GM23248 (cell line): ENCODE measurements around the gene SOBP. TPM values are rescaled to one million over a fixed set of nuclear protein-coding genes. Genes with fewer than 3 reads are reported as not detected.
"Not testable (repeated sequence)": the region's sequence is repeated elsewhere in the genome, so short reads cannot be mapped to it uniquely, and the experiment has no call there.

Experiments used
- DNase-seq: peaks from one replicate; pipeline ENCODE4 v3.0.0-alpha.2; 2015
- H2AFZ ChIP-seq: fragments of 200-600 bp; sonication (generic); 2 replicates; pipeline ENCODE4 v1.6.1; 2016; ENCODE audit warnings: antibody characterized with exemption
- H3F3A ChIP-seq: fragments of 200-600 bp; sonication (generic); 2 replicates; pipeline ENCODE4 v1.6.1; 2016; ENCODE audit warnings: mild to moderate bottlenecking, antibody characterized with exemption, mixed run types; ENCODE audit not compliant: insufficient read depth
- H3K27ac ChIP-seq: fragments of 200-600 bp; sonication (generic); 2 replicates; pipeline ENCODE4 v1.5.1; 2016; ENCODE audit warnings: mild to moderate bottlenecking
- H3K27me3 ChIP-seq: fragments of 200-600 bp; sonication (generic); replicated peaks from 2 replicates; pipeline ENCODE4 v1.6.1; 2016; ENCODE audit warnings: mild to moderate bottlenecking; ENCODE audit not compliant: insufficient read depth
- H3K36me3 ChIP-seq: fragments of 200-600 bp; sonication (generic); 2 replicates; pipeline ENCODE4 v1.6.1; 2016; ENCODE audit warnings: low read depth, mild to moderate bottlenecking
- H3K4me1 ChIP-seq: fragments of 200-600 bp; sonication (generic); 2 replicates; pipeline ENCODE4 v1.6.1; 2016; ENCODE audit warnings: mild to moderate bottlenecking; ENCODE audit not compliant: insufficient read depth
- H3K4me2 ChIP-seq: fragments of 200-600 bp; sonication (generic); one replicate; pipeline ENCODE4 v1.6.1; 2016; ENCODE audit warnings: mild to moderate bottlenecking; ENCODE audit not compliant: unreplicated experiment
- H3K4me3 ChIP-seq: fragments of 200-600 bp; sonication (generic); 2 replicates; pipeline ENCODE4 v1.5.1; 2016; ENCODE audit warnings: mild to moderate bottlenecking
- H3K79me2 ChIP-seq: fragments of 200-600 bp; sonication (generic); 2 replicates; pipeline ENCODE4 v1.6.1; 2016; ENCODE audit warnings: mild to moderate bottlenecking; ENCODE audit not compliant: insufficient read depth
- H3K9ac ChIP-seq: fragments of 200-600 bp; sonication (generic); 2 replicates; pipeline ENCODE4 v1.6.1; 2016; ENCODE audit warnings: mild to moderate bottlenecking
- H3K9me2 ChIP-seq: fragments of 200-600 bp; sonication (generic); 2 replicates; pipeline ENCODE4 v1.6.1; 2016; ENCODE audit warnings: mixed run types, mild to moderate bottlenecking, moderate library complexity; ENCODE audit not compliant: insufficient read depth
- H3K9me3 ChIP-seq: fragments of 200-600 bp; sonication (generic); one replicate; pipeline ENCODE4 v1.6.1; 2017; ENCODE audit warnings: low read depth
- H4K20me1 ChIP-seq: fragments of 200-600 bp; sonication (generic); 2 replicates; pipeline ENCODE4 v1.6.0; 2016; ENCODE audit not compliant: insufficient read depth
- EZH2 ChIP-seq: fragments of 200-600 bp; sonication (generic); IDR thresholded peaks from 2 replicates; pipeline ENCODE4 v1.6.1; 2018; ENCODE audit warnings: antibody characterized with exemption, mild to moderate bottlenecking; ENCODE audit not compliant: insufficient read depth, poor library complexity, severe bottlenecking
- EZH2phosphoT487 ChIP-seq: fragments of 200-600 bp; sonication (generic); IDR thresholded peaks from 2 replicates; pipeline ENCODE4 v1.6.1; 2018; ENCODE audit warnings: antibody characterized with exemption, moderate library complexity, mild to moderate bottlenecking, low read depth; ENCODE audit not compliant: insufficient read depth
- WGBS, 2 experiments: methylation state at CpG; one replicate each; pipeline ENCODE4 v1.1.6; 2015 to 2017; ENCODE audit warnings: low lambda C conversion rate in 2 of 2, low coverage in 1 of 2; ENCODE audit errors: missing lambda C conversion rate in 2 of 2; 5-methylcytosine and 5-hydroxymethylcytosine counted together
- in situ Hi-C: fragments of 300-500 bp; cut with MboI; formaldehyde crosslinking; loops from 2 replicates; pipeline ENCODE4 v1.15.0; 2020
- polyA plus RNA-seq: library from polyadenylated mRNA; unstranded; fragments of >200 nt; fragmentation: Nextera tagmentation; extraction: Ambion mirVana; gene quantifications from 2 replicates; pipeline ENCODE4 v1.2.1, GENCODE V29; 2016
- total RNA-seq: library from RNA; depleted of rRNA; stranded (reverse); fragments of >200 nt; shearing (Covaris generic); gene quantifications from 2 replicates; pipeline ENCODE4 v1.2.3, GENCODE V29; 2014

The SOBP gene
- total and polyA plus RNA-seq, 2 experiments from 2014 or later: 0.38 to 0.97 TPM

GRCh38 chr6:107466062-107466461 is 23.9 kb upstream of the SOBP start:
- no peak overlapping the region for H2AFZ ChIP-seq
- H3K4me3 ChIP-seq: no peak overlapping the region
- in situ Hi-C loops: no loop called here
- WGBS, 2 experiments: 90 to 94% methylated on average over 1 of the region's 1 CpG
- no peaks in the 10 kb centered on the region for H4K20me1 ChIP-seq
- H3K79me2 ChIP-seq: no peaks in the 10 kb centered on the region
- no peak overlapping the region for H3K4me2 ChIP-seq
- H3K9me2 ChIP-seq: no peaks in the 10 kb centered on the region
- no peaks in the 10 kb centered on the region for H3F3A ChIP-seq
- H3K9me3 ChIP-seq: no peaks in the 10 kb centered on the region
- no peak overlapping the region for H3K27ac ChIP-seq
- no peak overlapping the region for H3K9ac ChIP-seq
- DNase-seq: no peak
- no peaks in the 10 kb centered on the region for H3K27me3 ChIP-seq
- H3K36me3 ChIP-seq: no peaks in the 10 kb centered on the region
- no peak for TF ChIP-seq EZH2
- TF ChIP-seq EZH2phosphoT487: no peak
- H3K4me1 ChIP-seq: no peaks in the 10 kb centered on the region

- 38 to 50% methylated on average over 1 of the region's 1 CpG for WGBS, 2 experiments
- H3K9me2 ChIP-seq: no peaks in the 10 kb centered on the region
- H4K20me1 ChIP-seq: no peaks in the 10 kb centered on the region
- no peak overlapping the region for H3K4me3 ChIP-seq
- no peak overlapping the region for H3K9ac ChIP-seq
- H3K27ac ChIP-seq: no peak overlapping the region
- in situ Hi-C loops: no loop called here
- H2AFZ ChIP-seq: no peak overlapping the region
- no peaks in the 10 kb centered on the region for H3K79me2 ChIP-seq
- H3K9me3 ChIP-seq: no peaks in the 10 kb centered on the region
- TF ChIP-seq EZH2 (no peak), EZH2phosphoT487 (no peak)
- H3K4me1 ChIP-seq: no peaks in the 10 kb centered on the region
- no peak overlapping the region for H3K4me2 ChIP-seq
- no peak for DNase-seq
- H3K27me3 ChIP-seq: no peaks in the 10 kb centered on the region
- H3K36me3 ChIP-seq: no peaks in the 10 kb centered on the region
- no peaks in the 10 kb centered on the region for H3F3A ChIP-seq
Measured at GRCh38 chr6:107470364-107470763, 19.6 kb upstream of the SOBP start.

GRCh38 chr6:107473660-107474059 is 16.3 kb upstream of the SOBP start:
- H3K4me3 ChIP-seq: no peak overlapping the region
- TF ChIP-seq EZH2phosphoT487: no peak
- no peak for TF ChIP-seq EZH2
- H4K20me1 ChIP-seq: no peaks in the 10 kb centered on the region
- no peaks in the 10 kb centered on the region for H3K4me1 ChIP-seq
- no peak overlapping the region for H3K9ac ChIP-seq
- no peak overlapping the region for H2AFZ ChIP-seq
- no peaks in the 10 kb centered on the region for H3K9me3 ChIP-seq
- WGBS, 2 experiments: 6 to 16% methylated on average over 5 of the region's 5 CpGs
- H3K27ac ChIP-seq: no peak overlapping the region
- no peak overlapping the region for H3K4me2 ChIP-seq
- DNase-seq: no peak
- in situ Hi-C loops: no loop called here
- no peaks in the 10 kb centered on the region for H3K36me3 ChIP-seq
- no peaks in the 10 kb centered on the region for H3K9me2 ChIP-seq
- H3K79me2 ChIP-seq: no peaks in the 10 kb centered on the region
- no peaks in the 10 kb centered on the region for H3K27me3 ChIP-seq
- H3F3A ChIP-seq: no peaks in the 10 kb centered on the region

- H4K20me1 ChIP-seq, H3K4me3 ChIP-seq, H3K27ac ChIP-seq, H3K4me1 ChIP-seq, H3K9me2 ChIP-seq, H3K9ac ChIP-seq, H3K4me2 ChIP-seq, in situ Hi-C loops, H3K9me3 ChIP-seq, H3F3A ChIP-seq, DNase-seq, H3K79me2 ChIP-seq, H2AFZ ChIP-seq, H3K27me3 ChIP-seq, H3K36me3 ChIP-seq: not testable (repeated sequence)
- WGBS, 2 experiments: 67 to 79% methylated on average over 3 of the region's 3 CpGs
Measured at GRCh38 chr6:107475360-107475759, 14.6 kb upstream of the SOBP start.

- H3K4me1 ChIP-seq, H3K9me2 ChIP-seq, in situ Hi-C loops, H4K20me1 ChIP-seq, H3K79me2 ChIP-seq, H3K27me3 ChIP-seq, H3K9me3 ChIP-seq, H3K4me3 ChIP-seq, H3K9ac ChIP-seq, H3F3A ChIP-seq, H3K27ac ChIP-seq, H2AFZ ChIP-seq, DNase-seq, H3K36me3 ChIP-seq, H3K4me2 ChIP-seq: not testable (repeated sequence)
- 45 to 46% methylated on average over 2 to 3 of the region's 3 CpGs for WGBS, 2 experiments
Measured at GRCh38 chr6:107475826-107476225, 14.1 kb upstream of the SOBP start.
